GM12864 (cell line): ENCODE measurements around the gene PPP1R12A.

Experiments
- DNase-seq: peaks from one replicate; pipeline ENCODE4 v3.0.0-alpha.2; 2011; ENCODE audit warnings: low read depth
- H3K4me3 ChIP-seq: 2 replicates; pipeline ENCODE4 v1.5.1; 2011; ENCODE audit warnings: mild to moderate bottlenecking, low read depth, low read length, control low read depth
- TF ChIP-seq, protein P1 (sequence below): IDR thresholded peaks from 2 replicates; pipeline ENCODE4 v1.5.1; 2011; ENCODE audit warnings: low read depth, mild to moderate bottlenecking, moderate library complexity, low read length, control low read depth, inconsistent platforms; ENCODE audit errors: missing control alignments

PPP1R12A gene

GRCh38 chr12:79769189-79769859 lies 165.6 kb downstream of the PPP1R12A start:
- DNase-seq, result no peak
- H3K4me3 ChIP-seq, result no peak overlapping the region
- TF ChIP-seq, protein P1, sequence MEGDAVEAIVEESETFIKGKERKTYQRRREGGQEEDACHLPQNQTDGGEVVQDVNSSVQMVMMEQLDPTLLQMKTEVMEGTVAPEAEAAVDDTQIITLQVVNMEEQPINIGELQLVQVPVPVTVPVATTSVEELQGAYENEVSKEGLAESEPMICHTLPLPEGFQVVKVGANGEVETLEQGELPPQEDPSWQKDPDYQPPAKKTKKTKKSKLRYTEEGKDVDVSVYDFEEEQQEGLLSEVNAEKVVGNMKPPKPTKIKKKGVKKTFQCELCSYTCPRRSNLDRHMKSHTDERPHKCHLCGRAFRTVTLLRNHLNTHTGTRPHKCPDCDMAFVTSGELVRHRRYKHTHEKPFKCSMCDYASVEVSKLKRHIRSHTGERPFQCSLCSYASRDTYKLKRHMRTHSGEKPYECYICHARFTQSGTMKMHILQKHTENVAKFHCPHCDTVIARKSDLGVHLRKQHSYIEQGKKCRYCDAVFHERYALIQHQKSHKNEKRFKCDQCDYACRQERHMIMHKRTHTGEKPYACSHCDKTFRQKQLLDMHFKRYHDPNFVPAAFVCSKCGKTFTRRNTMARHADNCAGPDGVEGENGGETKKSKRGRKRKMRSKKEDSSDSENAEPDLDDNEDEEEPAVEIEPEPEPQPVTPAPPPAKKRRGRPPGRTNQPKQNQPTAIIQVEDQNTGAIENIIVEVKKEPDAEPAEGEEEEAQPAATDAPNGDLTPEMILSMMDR, result no peak

DNA sequence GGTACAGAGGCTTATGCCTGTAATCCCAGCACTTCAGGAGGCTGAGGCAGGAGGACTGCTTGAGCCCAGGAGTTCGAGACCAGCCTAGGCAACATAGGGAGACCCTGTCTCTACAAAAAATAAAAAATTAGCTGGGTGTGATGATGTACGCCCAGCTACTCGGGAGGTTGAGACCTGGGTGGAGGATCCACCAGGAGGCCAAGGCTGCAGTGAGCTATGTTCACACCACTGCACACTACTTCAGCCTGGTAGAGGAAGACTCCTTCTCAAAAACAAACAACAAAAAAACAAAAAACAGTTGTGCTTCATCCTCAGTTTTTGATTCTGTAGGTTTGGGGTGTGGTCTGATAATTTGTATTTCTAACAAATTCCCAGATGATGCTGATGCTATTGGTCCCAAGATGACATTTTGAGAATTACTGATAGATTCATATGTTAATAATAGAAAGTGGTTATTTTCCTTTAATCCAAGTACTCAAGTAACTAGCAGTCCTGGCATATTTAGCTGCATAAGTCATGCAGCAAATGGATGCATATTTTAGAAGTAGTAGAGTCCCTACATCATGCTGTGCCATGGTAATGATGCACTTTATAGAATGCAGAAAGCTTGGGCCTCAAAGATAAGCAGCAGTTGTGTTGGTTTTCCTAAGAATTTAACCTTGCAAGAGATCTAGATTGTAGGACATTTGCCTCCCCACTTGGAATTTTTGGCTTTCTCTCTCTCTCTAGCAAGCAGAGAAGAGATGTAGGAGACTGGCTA lies 168.0 kb downstream of the PPP1R12A start:
- TF ChIP-seq, protein P1, result no peak
- no peak for DNase-seq
- H3K4me3 ChIP-seq, result no peak overlapping the region

GRCh38 chr12:79765157-79765556 lies 169.7 kb downstream of the PPP1R12A start:
- no peak overlapping the region for H3K4me3 ChIP-seq
- no peak for DNase-seq
- TF ChIP-seq, protein P1, result no peak

GRCh38 chr12:79764641-79765040 lies 170.3 kb downstream of the PPP1R12A start:
- TF ChIP-seq, protein P1, result no peak
- no peak overlapping the region for H3K4me3 ChIP-seq

DNA sequence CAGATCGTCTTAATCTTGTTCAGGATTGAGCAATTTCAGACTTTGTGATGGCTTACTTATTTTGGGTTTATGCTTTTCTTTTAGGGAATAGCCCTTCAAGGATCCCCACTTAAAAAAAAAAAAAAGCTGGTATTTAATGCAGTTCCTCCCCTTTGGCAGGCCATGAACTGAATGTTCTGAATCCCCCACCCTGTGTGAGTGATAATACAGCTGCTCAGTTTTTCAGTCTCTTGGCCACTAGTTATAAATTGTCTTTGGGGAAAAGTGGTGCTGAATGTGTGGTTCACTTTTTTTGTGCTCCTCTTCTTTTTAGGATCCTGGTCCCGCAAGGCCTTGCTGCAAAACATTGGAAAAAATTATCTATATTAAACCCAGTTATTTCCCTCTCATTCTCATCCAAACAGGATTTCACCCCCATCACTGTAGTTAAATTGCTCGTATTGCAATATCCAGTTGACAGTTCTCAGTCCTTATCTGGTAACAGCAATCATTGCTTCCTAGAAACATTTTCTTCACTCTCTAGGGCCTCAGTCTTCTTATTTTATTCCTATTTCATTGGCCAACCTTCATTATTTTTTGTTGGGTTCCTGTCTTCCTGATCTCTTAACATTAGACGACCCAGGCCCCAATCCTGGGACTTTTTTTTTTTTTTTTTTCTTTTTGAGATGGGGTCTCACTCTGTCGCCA lies 171.0 kb downstream of the PPP1R12A start:
- DNase-seq, result no peak
- TF ChIP-seq, protein P1, result no peak
- H3K4me3 ChIP-seq, result no peak overlapping the region

More at GRCh38 chr12:79764641-79765040, 170.3 kb downstream of the PPP1R12A start:
- no peak for DNase-seq

GRCh38 chr12:79761341-79761740 lies 173.6 kb downstream of the PPP1R12A start:
- H3K4me3 ChIP-seq, result no peak overlapping the region
- no peak for DNase-seq
- TF ChIP-seq, protein P1, result no peak
